ENCODE data around the gene HPGDS. TPM values are rescaled to one million over a fixed set of nuclear protein-coding genes. Genes with fewer than 3 reads are reported as not detected.
"Not testable (repeated sequence)": the region's sequence is repeated elsewhere in the genome, so short reads cannot be mapped to it uniquely, and the experiment has no call there.

Gene HPGDS
- polyA plus RNA-seq, 1 of the 3 experiments (the other 2 are of a cell fraction) = not detected

DNA sequence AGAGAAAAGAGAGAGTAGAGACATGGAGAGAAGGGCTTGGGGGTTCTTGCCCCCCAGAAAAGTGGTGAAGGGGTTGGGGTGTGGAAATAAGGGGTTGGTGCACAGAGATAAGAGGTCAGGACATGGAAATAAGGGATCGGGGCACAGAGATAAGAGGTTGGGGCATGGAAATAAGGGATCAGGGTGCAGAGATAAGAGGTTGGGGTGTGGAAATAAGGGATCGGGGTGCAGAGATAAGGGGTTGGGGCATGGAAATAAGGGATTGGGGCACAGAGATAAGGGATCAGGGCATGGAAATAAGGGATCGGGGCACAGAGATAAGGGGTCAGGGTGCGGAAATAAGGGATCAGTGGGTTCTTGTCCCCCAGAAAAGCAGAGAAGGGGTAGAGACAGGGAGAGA, 45.3 kb upstream of the HPGDS start:
- H3K9ac ChIP-seq; H4K20me1 ChIP-seq (ENCODE audit: insufficient read depth); DNase-seq; H3K4me2 ChIP-seq; H3K4me1 ChIP-seq (ENCODE audit: control insufficient read depth in 1 of 2, insufficient read depth in 2 of 2, low read depth in 1 of 2, low read length in 1 of 2); H3K4me3 ChIP-seq (ENCODE audit: low read depth in 2 of 2, low read length in 1 of 2); POLR2A ChIA-PET; H3K27ac ChIP-seq (ENCODE audit: low read depth in 2 of 2, low read length in 1 of 2); H2AFZ ChIP-seq (ENCODE audit: low read depth); H3K36me3 ChIP-seq (replicated peaks in 1 of 2; ENCODE audit: control insufficient read depth in 1 of 2, insufficient read depth in 2 of 2, low read length in 1 of 2); H3K79me2 ChIP-seq (ENCODE audit: insufficient read depth); H3K27me3 ChIP-seq (ENCODE audit: insufficient read depth); H3F3A ChIP-seq (replicated peaks; ENCODE audit: insufficient read depth); H3K9me2 ChIP-seq; H3K9me3 ChIP-seq: not testable (repeated sequence)
- CTCF ChIA-PET = interaction anchor here (1.7 kb wide), 1 partner anchor 83 kb away, joined by 5 read pairs; no protein-coding TSS in a partner anchor
- WGBS (ENCODE audit: low lambda C conversion rate) = 63% methylated on average over 4 of the region's 4 CpGs

DNA sequence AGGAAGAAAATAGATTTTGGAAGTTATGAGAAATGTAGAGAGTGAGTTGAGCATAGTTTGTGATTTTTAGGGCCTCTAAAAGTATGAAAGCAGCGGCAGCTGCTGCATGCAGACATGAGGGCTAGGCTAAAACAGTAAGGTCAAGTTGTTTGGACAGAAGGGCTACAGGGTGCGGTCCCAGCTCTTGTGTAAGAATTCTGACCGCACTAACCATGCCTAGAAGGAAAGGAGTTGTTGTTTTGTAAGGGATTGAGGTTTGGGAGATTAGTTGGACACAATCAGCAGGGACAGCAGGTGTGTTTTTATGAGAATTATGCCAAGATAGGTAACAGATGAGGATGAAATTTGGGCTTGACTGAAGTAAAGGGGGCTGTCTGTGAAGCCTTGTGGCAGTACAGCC, 42.8 kb upstream of the HPGDS start:
- H3K9ac ChIP-seq; POLR2A ChIA-PET; H3K4me3 ChIP-seq (ENCODE audit: low read depth in 2 of 2, low read length in 1 of 2); H4K20me1 ChIP-seq (ENCODE audit: insufficient read depth); H2AFZ ChIP-seq (ENCODE audit: low read depth); H3K36me3 ChIP-seq (replicated peaks in 1 of 2; ENCODE audit: control insufficient read depth in 1 of 2, insufficient read depth in 2 of 2, low read length in 1 of 2); H3K4me2 ChIP-seq; CTCF ChIA-PET; H3K79me2 ChIP-seq (ENCODE audit: insufficient read depth); H3K4me1 ChIP-seq (ENCODE audit: control insufficient read depth in 1 of 2, insufficient read depth in 2 of 2, low read depth in 1 of 2, low read length in 1 of 2); H3K9me3 ChIP-seq; DNase-seq; H3K9me2 ChIP-seq; H3F3A ChIP-seq (replicated peaks; ENCODE audit: insufficient read depth); H3K27me3 ChIP-seq (ENCODE audit: insufficient read depth); H3K27ac ChIP-seq (ENCODE audit: low read depth in 2 of 2, low read length in 1 of 2): not testable (repeated sequence)
- WGBS (ENCODE audit: low lambda C conversion rate) = 80% methylated on average over 3 of the region's 3 CpGs

DNA sequence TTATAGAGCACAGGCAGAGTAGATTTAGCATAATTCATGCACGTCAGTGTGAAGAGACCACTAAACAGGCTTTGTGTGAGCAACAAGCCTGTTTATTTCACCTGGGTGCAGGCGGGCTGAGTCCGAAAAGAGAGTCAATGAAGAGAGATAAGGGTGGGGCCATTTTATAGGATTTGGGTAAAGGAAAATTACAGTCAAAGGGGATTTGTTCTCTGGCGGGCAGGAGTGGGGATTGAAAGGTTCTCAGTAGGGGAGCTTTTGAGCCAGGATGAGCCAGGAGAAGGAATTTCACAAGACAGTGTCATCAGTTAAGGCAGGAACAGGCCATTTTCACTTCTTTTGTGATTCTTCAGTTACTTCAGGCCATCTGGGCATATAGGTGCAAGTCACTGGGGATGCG, 40.3 kb upstream of the HPGDS start:
- H3K9me2 ChIP-seq; H3K4me3 ChIP-seq (ENCODE audit: low read depth in 2 of 2, low read length in 1 of 2); H3F3A ChIP-seq (replicated peaks; ENCODE audit: insufficient read depth); POLR2A ChIA-PET; H4K20me1 ChIP-seq (ENCODE audit: insufficient read depth); H3K79me2 ChIP-seq (ENCODE audit: insufficient read depth); H3K4me1 ChIP-seq (ENCODE audit: control insufficient read depth in 1 of 2, insufficient read depth in 2 of 2, low read depth in 1 of 2, low read length in 1 of 2); H3K9me3 ChIP-seq; DNase-seq; H3K4me2 ChIP-seq; H2AFZ ChIP-seq (ENCODE audit: low read depth); H3K27ac ChIP-seq (ENCODE audit: low read depth in 2 of 2, low read length in 1 of 2); H3K36me3 ChIP-seq (replicated peaks in 1 of 2; ENCODE audit: control insufficient read depth in 1 of 2, insufficient read depth in 2 of 2, low read length in 1 of 2); H3K27me3 ChIP-seq (ENCODE audit: insufficient read depth); H3K9ac ChIP-seq: not testable (repeated sequence)
- CTCF ChIA-PET = interaction anchor here (0.6 kb wide), 1 partner anchor 23 kb away, joined by 3 read pairs; no protein-coding TSS in a partner anchor
- 66% methylated on average over 5 of the region's 5 CpGs for WGBS (ENCODE audit: low lambda C conversion rate)

DNA sequence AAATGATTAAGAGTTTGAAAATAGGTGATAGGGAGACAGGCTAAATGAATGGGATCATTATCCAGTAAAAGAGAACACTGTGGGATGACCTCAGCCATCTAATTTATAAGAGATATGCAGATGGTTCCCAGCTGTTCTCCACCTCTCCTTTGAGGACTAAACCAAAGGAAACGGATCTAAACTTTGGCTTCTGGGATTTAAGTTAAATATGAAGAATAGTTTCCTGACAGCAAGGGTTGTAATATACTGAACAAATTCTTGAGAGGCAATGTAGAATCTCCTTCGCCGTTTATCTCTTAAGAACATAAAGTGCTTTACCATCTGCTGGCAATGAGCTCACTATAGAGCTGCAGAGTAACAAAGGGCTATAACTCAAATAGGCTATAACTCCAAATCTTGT, 35.4 kb upstream of the HPGDS start:
- H3K9me2 ChIP-seq = no peaks in the 10 kb centered on the region
- no peak overlapping the region for H3K4me2 ChIP-seq
- no peaks in the 10 kb centered on the region for H3K9me3 ChIP-seq
- WGBS (ENCODE audit: low lambda C conversion rate) = 75% methylated on average over 3 of the region's 3 CpGs
- no peaks in the 10 kb centered on the region for H3K27me3 ChIP-seq (ENCODE audit: insufficient read depth)
- H4K20me1 ChIP-seq (ENCODE audit: insufficient read depth) = no peaks in the 10 kb centered on the region
- H3K9ac ChIP-seq = no peak overlapping the region
- no peaks in the 10 kb centered on the region for H3F3A ChIP-seq (replicated peaks; ENCODE audit: insufficient read depth)
- H3K4me1 ChIP-seq (ENCODE audit: control insufficient read depth in 1 of 2, insufficient read depth in 2 of 2, low read depth in 1 of 2, low read length in 1 of 2) = no peaks in the 10 kb centered on the region
- DNase-seq = no peak
- no peak overlapping the region for H3K4me3 ChIP-seq (ENCODE audit: low read depth in 2 of 2, low read length in 1 of 2)
- H3K36me3 ChIP-seq (replicated peaks in 1 of 2; ENCODE audit: control insufficient read depth in 1 of 2, insufficient read depth in 2 of 2, low read length in 1 of 2) = no peaks in the 10 kb centered on the region
- H3K79me2 ChIP-seq (ENCODE audit: insufficient read depth) = no peaks in the 10 kb centered on the region
- H2AFZ ChIP-seq (ENCODE audit: low read depth) = no peak overlapping the region
- ChIA-PET CTCF (interaction anchor here (0.9 to 1.5 kb wide), 4 partner anchors 12 to 29 kb away, joined by 3 to 6 read pairs (median 4); no protein-coding TSS in a partner anchor), POLR2A (no interaction called here)
- H3K27ac ChIP-seq (ENCODE audit: low read depth in 2 of 2, low read length in 1 of 2) = no peak overlapping the region
- TF ChIP-seq MXI1 (IDR thresholded peaks at IDR 0.05; ENCODE audit: low read depth, low read length) = no peak
- TF ChIP-seq TAF1 (IDR thresholded peaks at IDR 0.05; ENCODE audit: borderline replicate concordance, low read depth, low read length) = no peak
- no peak for TF ChIP-seq NFIC (IDR thresholded peaks at IDR 0.05; ENCODE audit: borderline replicate concordance)
- TF ChIP-seq, protein P1, sequence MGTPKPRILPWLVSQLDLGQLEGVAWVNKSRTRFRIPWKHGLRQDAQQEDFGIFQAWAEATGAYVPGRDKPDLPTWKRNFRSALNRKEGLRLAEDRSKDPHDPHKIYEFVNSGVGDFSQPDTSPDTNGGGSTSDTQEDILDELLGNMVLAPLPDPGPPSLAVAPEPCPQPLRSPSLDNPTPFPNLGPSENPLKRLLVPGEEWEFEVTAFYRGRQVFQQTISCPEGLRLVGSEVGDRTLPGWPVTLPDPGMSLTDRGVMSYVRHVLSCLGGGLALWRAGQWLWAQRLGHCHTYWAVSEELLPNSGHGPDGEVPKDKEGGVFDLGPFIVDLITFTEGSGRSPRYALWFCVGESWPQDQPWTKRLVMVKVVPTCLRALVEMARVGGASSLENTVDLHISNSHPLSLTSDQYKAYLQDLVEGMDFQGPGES (IDR thresholded peaks at IDR 0.05; ENCODE audit: low read depth, low read length) = no peak
- no peak for TF ChIP-seq YY1 (IDR thresholded peaks at IDR 0.05; ENCODE audit: low read depth)
- no peak for TF ChIP-seq RAD21 (IDR thresholded peaks at IDR 0.05; ENCODE audit: low read length)
- no peak for TF ChIP-seq JUND (IDR thresholded peaks at IDR 0.05)
- TF ChIP-seq, protein P2, sequence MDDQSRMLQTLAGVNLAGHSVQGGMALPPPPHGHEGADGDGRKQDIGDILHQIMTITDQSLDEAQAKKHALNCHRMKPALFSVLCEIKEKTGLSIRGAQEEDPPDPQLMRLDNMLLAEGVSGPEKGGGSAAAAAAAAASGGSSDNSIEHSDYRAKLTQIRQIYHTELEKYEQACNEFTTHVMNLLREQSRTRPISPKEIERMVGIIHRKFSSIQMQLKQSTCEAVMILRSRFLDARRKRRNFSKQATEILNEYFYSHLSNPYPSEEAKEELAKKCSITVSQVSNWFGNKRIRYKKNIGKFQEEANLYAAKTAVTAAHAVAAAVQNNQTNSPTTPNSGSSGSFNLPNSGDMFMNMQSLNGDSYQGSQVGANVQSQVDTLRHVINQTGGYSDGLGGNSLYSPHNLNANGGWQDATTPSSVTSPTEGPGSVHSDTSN (IDR thresholded peaks at IDR 0.05) = no peak
- TF ChIP-seq RFX5 (IDR thresholded peaks at IDR 0.05; ENCODE audit: low read length) = no peak
- TF ChIP-seq, protein P3, sequence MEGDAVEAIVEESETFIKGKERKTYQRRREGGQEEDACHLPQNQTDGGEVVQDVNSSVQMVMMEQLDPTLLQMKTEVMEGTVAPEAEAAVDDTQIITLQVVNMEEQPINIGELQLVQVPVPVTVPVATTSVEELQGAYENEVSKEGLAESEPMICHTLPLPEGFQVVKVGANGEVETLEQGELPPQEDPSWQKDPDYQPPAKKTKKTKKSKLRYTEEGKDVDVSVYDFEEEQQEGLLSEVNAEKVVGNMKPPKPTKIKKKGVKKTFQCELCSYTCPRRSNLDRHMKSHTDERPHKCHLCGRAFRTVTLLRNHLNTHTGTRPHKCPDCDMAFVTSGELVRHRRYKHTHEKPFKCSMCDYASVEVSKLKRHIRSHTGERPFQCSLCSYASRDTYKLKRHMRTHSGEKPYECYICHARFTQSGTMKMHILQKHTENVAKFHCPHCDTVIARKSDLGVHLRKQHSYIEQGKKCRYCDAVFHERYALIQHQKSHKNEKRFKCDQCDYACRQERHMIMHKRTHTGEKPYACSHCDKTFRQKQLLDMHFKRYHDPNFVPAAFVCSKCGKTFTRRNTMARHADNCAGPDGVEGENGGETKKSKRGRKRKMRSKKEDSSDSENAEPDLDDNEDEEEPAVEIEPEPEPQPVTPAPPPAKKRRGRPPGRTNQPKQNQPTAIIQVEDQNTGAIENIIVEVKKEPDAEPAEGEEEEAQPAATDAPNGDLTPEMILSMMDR (IDR thresholded peaks at IDR 0.05) = no peak
- no peak for TF ChIP-seq FOSL2 (IDR thresholded peaks at IDR 0.05; ENCODE audit: borderline replicate concordance, low read depth)
- no peak for TF ChIP-seq GABPA (IDR thresholded peaks at IDR 0.05; ENCODE audit: low read depth)

All from SK-N-SH (cell line).